Measurements from ENCODE around the gene FUOM. TPM values are rescaled to one million over a fixed set of nuclear protein-coding genes. Genes with fewer than 3 reads are reported as not detected.
"Not testable (repeated sequence)": the region's sequence is repeated elsewhere in the genome, so short reads cannot be mapped to it uniquely, and the experiment has no call there.

FUOM gene
- total RNA-seq, 2 donors from 2014 or later = 9.8 to 32.6 TPM

DNA sequence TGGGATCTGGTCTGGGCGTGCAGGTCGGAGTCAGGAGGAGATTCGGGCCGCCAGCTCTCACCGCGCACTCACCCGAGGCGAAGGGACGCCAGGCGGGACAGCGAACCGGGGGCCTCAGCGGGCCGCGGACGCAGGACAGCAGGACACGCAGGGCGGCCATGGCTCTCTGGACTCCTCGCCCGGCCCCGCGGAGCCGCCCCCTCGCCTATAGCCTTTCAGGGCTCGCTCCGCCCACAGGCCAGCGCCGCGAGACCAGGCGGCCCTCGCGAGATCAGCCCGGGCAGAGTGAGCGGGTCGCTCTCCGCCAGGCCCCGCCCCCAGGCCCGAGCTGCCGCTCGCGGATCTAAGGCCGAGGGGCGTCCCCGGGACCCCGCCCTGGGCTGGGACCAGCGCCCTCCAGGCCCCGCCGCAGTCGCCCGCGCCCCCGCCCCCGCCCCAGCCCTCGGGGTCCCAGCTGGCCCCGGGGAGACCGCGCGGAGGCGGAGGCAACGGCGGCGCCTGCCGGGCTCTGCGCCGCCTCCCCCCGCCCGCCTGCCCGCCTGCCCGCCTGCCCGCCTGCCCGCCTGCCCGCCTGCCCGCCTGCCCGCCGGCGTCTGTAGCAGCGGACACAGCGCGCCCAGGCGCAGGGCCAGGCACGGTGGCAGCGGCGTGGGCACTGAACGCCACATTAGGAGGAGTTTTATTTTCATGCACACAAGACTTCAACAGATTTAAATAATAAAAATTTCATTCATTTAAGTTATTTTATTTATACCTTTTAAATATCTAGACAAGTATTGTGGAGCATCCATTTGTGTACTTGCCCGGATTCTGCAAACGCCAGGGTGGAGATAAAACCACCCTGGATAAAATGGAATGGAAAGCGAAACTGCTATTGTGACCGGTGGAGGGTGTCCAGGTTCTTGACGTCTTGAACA, 15.6 kb upstream of the FUOM start, which contains the start of gene ECHS1:
ECHS1 (minus strand) TSS at position 181 of the 917 bp plus-strand sequence; CDS start at position 160, 21 bp downstream.
- DNase-seq (ENCODE audit: low spot score) = peak; percentile 93
- H3K4me1 ChIP-seq = peaks cover 0 to 23% of the 10 kb centered on the region in 2 donors
- no peak for TF ChIP-seq CTCF (IDR thresholded peaks at IDR 0.05)
- H3K27me3 ChIP-seq = no peaks in the 10 kb centered on the region
- peak within 1 kb of the TSS; percentile 76 to 87 for H3K27ac ChIP-seq
- peak within 1 kb of the TSS; percentile 89 to 96 for H3K4me3 ChIP-seq
- peaks cover 24% of the 10 kb centered on the region for H3K36me3 ChIP-seq
- no peaks in the 10 kb centered on the region for H3K9me3 ChIP-seq

DNA sequence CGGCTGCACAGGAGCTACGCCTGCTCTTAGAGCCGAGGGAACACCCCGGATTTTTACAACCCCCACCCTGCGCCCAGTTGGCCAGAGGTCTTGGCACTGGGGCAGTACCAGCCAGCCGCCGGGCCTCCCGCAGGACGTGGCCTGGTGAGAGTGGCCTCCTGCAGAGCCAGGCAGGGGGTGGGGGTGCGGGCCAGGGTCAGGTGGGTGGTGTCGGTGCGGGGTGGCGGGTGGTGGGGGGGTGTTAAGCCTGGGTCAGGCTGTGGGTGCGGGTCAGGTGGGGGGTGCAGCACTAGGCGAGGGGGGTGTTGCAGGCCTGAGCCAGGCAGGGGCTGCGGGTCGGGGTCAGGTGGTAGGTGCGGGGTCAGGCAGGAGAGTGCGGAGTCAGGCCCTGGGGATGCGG, 14.7 kb upstream of the FUOM start:
- TF ChIP-seq CTCF (IDR thresholded peaks at IDR 0.05) = no peak
- Histone ChIP-seq H3K4me3 (peak overlapping the region; percentile 89 to 96), H3K9me3 (no peaks in the 10 kb centered on the region), H3K36me3 (peaks cover 29% of the 10 kb centered on the region), H3K4me1 (peaks cover 0 to 16% of the 10 kb centered on the region in 2 donors), H3K27ac (no peak overlapping the region), H3K27me3 (no peaks in the 10 kb centered on the region)
- DNase-seq (ENCODE audit: low spot score) = no peak

GRCh38 chr10:133370030-133370786, 12.4 kb upstream of the FUOM start:
- peaks cover 0 to 16% of the 10 kb centered on the region in 2 donors for H3K4me1 ChIP-seq
- no peak for DNase-seq (ENCODE audit: low spot score)
- no peak for TF ChIP-seq CTCF (IDR thresholded peaks at IDR 0.05)
- H3K27ac ChIP-seq = no peak overlapping the region
- no peaks in the 10 kb centered on the region for H3K27me3 ChIP-seq
- peaks cover 47% of the 10 kb centered on the region for H3K36me3 ChIP-seq
- no peak overlapping the region for H3K4me3 ChIP-seq
- H3K9me3 ChIP-seq = no peaks in the 10 kb centered on the region

GRCh38 chr10:133368153-133368552, 10.3 kb upstream of the FUOM start:
- Histone ChIP-seq H3K27me3 (no peaks in the 10 kb centered on the region), H3K4me3 (no peak overlapping the region), H3K4me1 (peaks cover 0 to 9% of the 10 kb centered on the region in 2 donors), H3K9me3 (no peaks in the 10 kb centered on the region), H3K27ac (no peak overlapping the region), H3K36me3 (peaks cover 63% of the 10 kb centered on the region)
- DNase-seq (ENCODE audit: low spot score) = no peak
- no peak for TF ChIP-seq CTCF (IDR thresholded peaks at IDR 0.05)

GRCh38 chr10:133367461-133367860, 9.6 kb upstream of the FUOM start:
- not testable (repeated sequence) for DNase-seq (ENCODE audit: low spot score); H3K27me3 ChIP-seq; H3K4me3 ChIP-seq; H3K4me1 ChIP-seq; H3K9me3 ChIP-seq; H3K27ac ChIP-seq
- peaks cover 68% of the 10 kb centered on the region for H3K36me3 ChIP-seq

DNA sequence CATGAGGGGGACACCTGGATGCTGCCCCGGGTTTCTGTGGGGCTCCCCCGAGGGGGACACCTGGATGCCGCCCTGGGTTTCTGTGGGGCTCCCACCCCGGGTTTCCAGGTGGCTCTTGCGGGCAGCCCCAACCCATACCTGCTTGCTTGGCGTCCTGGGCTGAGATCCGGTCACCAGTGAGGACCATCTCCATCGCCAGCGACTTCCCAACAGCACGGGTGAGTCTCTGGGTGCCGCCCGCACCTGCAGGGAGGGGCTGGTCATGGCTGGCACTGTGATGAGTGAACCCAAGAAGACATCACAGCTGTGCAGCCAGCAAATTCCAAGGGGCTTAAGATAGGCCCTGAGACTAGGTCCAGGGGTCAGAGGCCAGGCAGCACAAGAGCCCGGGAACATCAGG, 8.9 kb upstream of the FUOM start:
- no peak for TF ChIP-seq CTCF (IDR thresholded peaks at IDR 0.05)
- no peak for DNase-seq (ENCODE audit: low spot score)
- Histone ChIP-seq H3K4me3 (no peak overlapping the region), H3K27ac (no peak overlapping the region), H3K36me3 (peaks cover 70% of the 10 kb centered on the region), H3K4me1 (peaks cover 0 to under 1% of the 10 kb centered on the region in 2 donors), H3K9me3 (no peaks in the 10 kb centered on the region), H3K27me3 (no peaks in the 10 kb centered on the region)

Measured in right atrium auricular region (tissue), 2 donors.